GM12891 (cell line): ENCODE results near the gene SCAND1.

Source experiments
- PAX5 ChIP-seq: IDR thresholded peaks from 2 replicates; pipeline ENCODE4 v1.6.1; 2011; ENCODE audit warnings: low read length, moderate library complexity, mild to moderate bottlenecking; ENCODE audit not compliant: insufficient read depth, severe bottlenecking
- POLR2A ChIP-seq: IDR thresholded peaks from 2 replicates; pipeline ENCODE4 v1.6.1; 2011; ENCODE audit warnings: low read depth, low read length, control low read depth
- POLR2AphosphoS5 ChIP-seq: IDR thresholded peaks from 2 replicates; pipeline ENCODE4 v1.6.1; 2011; ENCODE audit warnings: low read depth, low read length, control low read depth
- SPI1 ChIP-seq: IDR thresholded peaks from 2 replicates; pipeline ENCODE4 v1.6.1; 2011; ENCODE audit warnings: low read depth, low read length, control low read depth
- TAF1 ChIP-seq: IDR thresholded peaks from 2 replicates; pipeline ENCODE4 v1.6.1; 2011; ENCODE audit warnings: low read depth, low read length, control low read depth

DNA sequence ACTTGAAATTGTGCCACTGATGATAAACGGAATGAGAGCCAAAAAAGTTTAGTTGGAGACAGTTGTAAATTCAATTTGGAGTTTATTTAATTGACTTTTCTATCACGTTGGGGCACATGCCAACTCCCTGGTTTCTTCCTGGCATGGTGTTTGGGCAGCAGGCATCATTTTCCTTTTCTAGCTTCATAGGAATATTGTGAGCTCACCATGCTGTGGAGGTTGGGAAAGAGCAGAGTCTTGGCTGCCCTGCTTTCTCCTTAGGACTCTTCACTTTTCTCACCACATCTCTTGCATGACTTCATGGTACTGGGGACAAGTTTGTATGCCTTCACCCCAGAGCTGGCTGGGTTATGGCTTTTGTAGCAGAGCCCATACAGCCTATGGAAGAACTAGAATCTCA, 6.4 kb downstream of the SCAND1 start:
- TF ChIP-seq POLR2A (no peak), POLR2AphosphoS5 (no peak), SPI1 (no peak), TAF1 (no peak), PAX5 (no peak)
